ENCODE measurements around the gene LHFPL6.
A peak's percentile ranks its signal among the peaks of the same experiment; 100 is the strongest.

Gene LHFPL6

DNA sequence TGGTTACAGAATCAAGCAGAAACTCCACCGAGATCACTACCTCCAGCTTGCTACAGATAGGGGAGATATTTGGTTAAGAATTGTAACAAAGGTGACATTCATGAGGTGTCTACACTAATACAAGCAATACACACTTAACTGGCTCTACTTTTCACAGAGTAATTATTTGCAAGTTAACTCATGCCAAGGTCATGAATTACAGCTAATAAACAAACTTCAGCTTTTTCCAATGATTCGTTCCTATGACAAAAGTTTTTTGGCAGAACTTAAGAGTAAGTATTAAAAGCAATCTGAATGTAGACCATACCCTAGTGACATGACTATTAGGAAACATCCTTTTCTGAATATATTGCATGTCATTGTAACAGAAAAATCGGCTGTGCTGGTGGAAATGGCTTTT is 72.1 kb downstream of the LHFPL6 start:
- TF ChIP-seq, protein P1, sequence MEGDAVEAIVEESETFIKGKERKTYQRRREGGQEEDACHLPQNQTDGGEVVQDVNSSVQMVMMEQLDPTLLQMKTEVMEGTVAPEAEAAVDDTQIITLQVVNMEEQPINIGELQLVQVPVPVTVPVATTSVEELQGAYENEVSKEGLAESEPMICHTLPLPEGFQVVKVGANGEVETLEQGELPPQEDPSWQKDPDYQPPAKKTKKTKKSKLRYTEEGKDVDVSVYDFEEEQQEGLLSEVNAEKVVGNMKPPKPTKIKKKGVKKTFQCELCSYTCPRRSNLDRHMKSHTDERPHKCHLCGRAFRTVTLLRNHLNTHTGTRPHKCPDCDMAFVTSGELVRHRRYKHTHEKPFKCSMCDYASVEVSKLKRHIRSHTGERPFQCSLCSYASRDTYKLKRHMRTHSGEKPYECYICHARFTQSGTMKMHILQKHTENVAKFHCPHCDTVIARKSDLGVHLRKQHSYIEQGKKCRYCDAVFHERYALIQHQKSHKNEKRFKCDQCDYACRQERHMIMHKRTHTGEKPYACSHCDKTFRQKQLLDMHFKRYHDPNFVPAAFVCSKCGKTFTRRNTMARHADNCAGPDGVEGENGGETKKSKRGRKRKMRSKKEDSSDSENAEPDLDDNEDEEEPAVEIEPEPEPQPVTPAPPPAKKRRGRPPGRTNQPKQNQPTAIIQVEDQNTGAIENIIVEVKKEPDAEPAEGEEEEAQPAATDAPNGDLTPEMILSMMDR (IDR thresholded peaks at IDR 0.05; ENCODE audit: poor library complexity, severe bottlenecking) = no peak
- Histone ChIP-seq H3K4me3 (ENCODE audit: severe bottlenecking) (no peak overlapping the region), H3K27ac (ENCODE audit: poor library complexity, severe bottlenecking) (peak overlapping the region; percentile 31), H3K36me3 (ENCODE audit: low read depth) (no peaks in the 10 kb centered on the region), H3K9me3 (ENCODE audit: severe bottlenecking) (no peaks in the 10 kb centered on the region), H3K4me1 (ENCODE audit: insufficient read depth, poor library complexity, severe bottlenecking) (peaks cover 30% of the 10 kb centered on the region), H3K27me3 (ENCODE audit: insufficient read depth, poor library complexity, severe bottlenecking) (no peaks in the 10 kb centered on the region)
- DNase-seq (ENCODE audit: low spot score) = no peak
- no peak for ATAC-seq (ENCODE audit: low read depth)

DNA sequence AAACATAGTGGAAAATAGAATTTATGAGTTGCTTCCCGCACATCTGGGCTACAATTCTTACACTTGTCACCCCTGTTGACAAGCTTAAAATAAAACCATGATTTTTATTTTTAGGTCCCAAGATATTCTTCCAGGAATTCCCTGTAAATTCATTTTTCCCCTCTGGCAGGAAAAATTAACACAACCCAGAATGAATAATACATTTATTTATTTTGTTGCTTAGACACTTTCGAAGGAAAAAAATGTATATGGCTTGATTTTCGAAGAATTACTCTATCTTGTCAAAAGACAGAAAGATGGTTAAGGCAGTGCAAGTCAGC is 74.4 kb downstream of the LHFPL6 start:
- Histone ChIP-seq H3K4me3 (ENCODE audit: severe bottlenecking) (no peak overlapping the region), H3K27ac (ENCODE audit: poor library complexity, severe bottlenecking) (peak overlapping the region; percentile 85), H3K36me3 (ENCODE audit: low read depth) (no peaks in the 10 kb centered on the region), H3K27me3 (ENCODE audit: insufficient read depth, poor library complexity, severe bottlenecking) (no peaks in the 10 kb centered on the region), H3K9me3 (ENCODE audit: severe bottlenecking) (no peaks in the 10 kb centered on the region), H3K4me1 (ENCODE audit: insufficient read depth, poor library complexity, severe bottlenecking) (peaks cover 36% of the 10 kb centered on the region)
- DNase-seq (ENCODE audit: low spot score) (no peak), ATAC-seq (ENCODE audit: low read depth) (no peak)
- TF ChIP-seq, protein P1 (IDR thresholded peaks at IDR 0.05; ENCODE audit: poor library complexity, severe bottlenecking) = no peak

DNA sequence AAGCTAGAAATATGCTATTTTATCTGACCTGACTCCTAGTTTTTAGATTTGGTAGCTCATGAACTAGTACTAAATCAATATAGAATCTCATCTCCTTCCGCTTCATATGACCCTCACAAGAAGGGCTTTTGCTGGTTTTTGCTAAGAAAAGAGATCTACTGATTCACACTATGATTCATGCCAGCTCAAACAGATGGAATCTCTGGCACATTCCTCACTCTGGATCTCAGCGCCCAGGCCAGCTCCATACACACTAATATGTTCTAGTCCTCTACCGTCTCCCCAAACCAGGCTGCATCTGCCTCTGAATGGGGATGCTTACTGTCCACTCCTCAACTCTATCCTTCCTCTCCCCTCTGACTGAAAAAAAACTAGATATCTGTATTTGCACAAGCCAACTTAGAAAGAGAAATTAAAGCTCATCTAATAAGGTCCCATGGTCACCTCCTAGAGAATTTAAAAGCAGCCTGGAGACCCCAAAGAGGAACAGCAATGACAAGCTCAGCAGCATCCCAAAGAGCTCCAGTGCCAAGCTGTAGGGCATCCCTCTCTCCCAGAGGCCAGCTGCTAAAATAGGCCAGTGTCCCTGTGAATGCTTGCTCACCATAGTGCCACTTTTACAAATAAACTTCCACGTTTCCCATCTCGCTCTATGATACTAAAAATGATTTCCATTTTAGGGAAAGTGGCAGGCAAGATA is 74.9 kb downstream of the LHFPL6 start:
- TF ChIP-seq, protein P1 (IDR thresholded peaks at IDR 0.05; ENCODE audit: poor library complexity, severe bottlenecking) = no peak
- Histone ChIP-seq H3K27ac (ENCODE audit: poor library complexity, severe bottlenecking) (peak overlapping the region; percentile 85), H3K27me3 (ENCODE audit: insufficient read depth, poor library complexity, severe bottlenecking) (no peaks in the 10 kb centered on the region), H3K36me3 (ENCODE audit: low read depth) (no peaks in the 10 kb centered on the region), H3K4me1 (ENCODE audit: insufficient read depth, poor library complexity, severe bottlenecking) (peaks cover 37% of the 10 kb centered on the region), H3K9me3 (ENCODE audit: severe bottlenecking) (no peaks in the 10 kb centered on the region), H3K4me3 (ENCODE audit: severe bottlenecking) (no peak overlapping the region)
- peak; percentile 100 for ATAC-seq (ENCODE audit: low read depth)
- DNase-seq (ENCODE audit: low spot score) = peak; percentile 75

DNA sequence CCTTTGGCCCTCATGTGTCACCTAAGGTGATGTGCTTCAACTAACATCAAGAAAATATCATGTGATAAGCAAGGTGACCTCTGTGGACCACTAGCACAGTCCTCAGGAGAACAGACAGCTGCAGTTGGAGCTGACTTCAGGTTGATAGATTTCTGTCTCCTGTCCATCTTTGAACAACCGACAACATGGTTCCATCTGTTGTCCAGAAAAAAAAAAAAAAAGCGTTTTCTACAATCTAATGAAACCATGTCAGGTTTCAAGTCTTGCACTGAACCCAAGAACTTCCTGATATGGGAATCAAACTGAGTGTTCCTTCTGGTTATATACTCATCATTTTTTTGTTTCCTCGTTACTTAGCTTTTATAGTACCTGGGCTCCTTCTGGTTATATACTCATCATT is 75.7 kb downstream of the LHFPL6 start:
- TF ChIP-seq, protein P1 (IDR thresholded peaks at IDR 0.05; ENCODE audit: poor library complexity, severe bottlenecking) = no peak
- H3K4me3 ChIP-seq (ENCODE audit: severe bottlenecking) = no peak overlapping the region
- H3K27me3 ChIP-seq (ENCODE audit: insufficient read depth, poor library complexity, severe bottlenecking) = no peaks in the 10 kb centered on the region
- peaks cover 37% of the 10 kb centered on the region for H3K4me1 ChIP-seq (ENCODE audit: insufficient read depth, poor library complexity, severe bottlenecking)
- H3K9me3 ChIP-seq (ENCODE audit: severe bottlenecking) = no peaks in the 10 kb centered on the region
- DNase-seq (ENCODE audit: low spot score) (no peak), ATAC-seq (ENCODE audit: low read depth) (no peak)
- H3K27ac ChIP-seq (ENCODE audit: poor library complexity, severe bottlenecking) = peak overlapping the region; percentile 85
- H3K36me3 ChIP-seq (ENCODE audit: low read depth) = no peaks in the 10 kb centered on the region

DNA sequence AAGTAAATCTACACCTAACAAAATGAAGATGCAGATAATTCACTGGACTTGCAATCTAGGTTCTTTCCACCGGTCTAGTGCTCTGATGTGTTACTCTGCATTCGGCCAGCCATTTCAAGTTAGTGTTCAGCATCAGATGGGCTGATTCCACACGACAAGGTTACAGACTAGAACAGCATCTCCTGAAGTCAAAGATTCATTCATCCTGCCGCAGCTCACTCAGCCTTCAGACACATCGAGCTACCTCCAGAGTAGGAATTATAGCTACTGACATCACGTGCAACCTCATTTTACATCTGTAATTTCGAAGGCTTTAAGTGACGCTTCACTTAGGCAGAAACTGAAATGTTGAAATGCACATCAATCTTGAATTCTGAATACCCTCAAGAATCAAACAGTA is 76.5 kb downstream of the LHFPL6 start:
- Histone ChIP-seq H3K9me3 (ENCODE audit: severe bottlenecking) (no peaks in the 10 kb centered on the region), H3K27ac (ENCODE audit: poor library complexity, severe bottlenecking) (no peak overlapping the region), H3K4me3 (ENCODE audit: severe bottlenecking) (no peak overlapping the region), H3K36me3 (ENCODE audit: low read depth) (no peaks in the 10 kb centered on the region), H3K27me3 (ENCODE audit: insufficient read depth, poor library complexity, severe bottlenecking) (no peaks in the 10 kb centered on the region), H3K4me1 (ENCODE audit: insufficient read depth, poor library complexity, severe bottlenecking) (peaks cover 30% of the 10 kb centered on the region)
- TF ChIP-seq, protein P1 (IDR thresholded peaks at IDR 0.05; ENCODE audit: poor library complexity, severe bottlenecking) = no peak
- no peak for DNase-seq (ENCODE audit: low spot score)
- ATAC-seq (ENCODE audit: low read depth) = no peak
